HFFc6 (cell line): Measurements from ENCODE around the gene SCT. TPM values are rescaled to one million over a fixed set of nuclear protein-coding genes. Genes with fewer than 3 reads are reported as not detected.
A peak's percentile ranks its signal among the peaks of the same experiment; 100 is the strongest.

Experiments
- DNase-seq: peaks from one replicate; pipeline ENCODE4 v3.0.0-alpha.2; 2018
- H3K27ac Mint-ChIP-seq: 2 replicates; pipeline ENCODE4 v1.8.0; 2020; ENCODE audit warnings: mild to moderate bottlenecking, mixed read lengths
- H3K27me3 Mint-ChIP-seq: 2 replicates; pipeline ENCODE4 v1.8.0; 2021; ENCODE audit warnings: mild to moderate bottlenecking, moderate library complexity, mixed read lengths; ENCODE audit not compliant: insufficient read depth
- H3K36me3 Mint-ChIP-seq: 2 replicates; pipeline ENCODE4 v1.8.0; 2021; ENCODE audit warnings: low read depth, mixed read lengths
- H3K4me1 Mint-ChIP-seq: 2 replicates; pipeline ENCODE4 v1.8.0; 2020; ENCODE audit warnings: low read depth, mixed read lengths
- H3K4me3 Mint-ChIP-seq: 2 replicates; pipeline ENCODE4 v1.8.0; 2020; ENCODE audit warnings: mild to moderate bottlenecking, moderate library complexity, mixed read lengths
- H3K9me3 Mint-ChIP-seq: 2 replicates; pipeline ENCODE4 v1.8.0; 2020; ENCODE audit warnings: mild to moderate bottlenecking, mixed read lengths
- CTCF ChIP-seq: fragments of 200-600 bp; sonication (generic); IDR thresholded peaks from 2 replicates; pipeline ENCODE4 v1.5.0; 2021; ENCODE audit warnings: antibody characterized with exemption, mild to moderate bottlenecking
- total RNA-seq, 6 experiments: library from RNA; stranded (reverse); fragmentation: NEBNext Ultra II Directional; extraction: Animal tissue kit (Norgen Biotek cat#: 25700); gene quantifications; 2 replicates in 1 of 6; 3 replicates in 5 of 6; pipeline ENCODE4 v1.2.3, GENCODE V29; 2021

SCT gene
- total RNA-seq, 6 experiments from 2014 or later, result not detected

DNA sequence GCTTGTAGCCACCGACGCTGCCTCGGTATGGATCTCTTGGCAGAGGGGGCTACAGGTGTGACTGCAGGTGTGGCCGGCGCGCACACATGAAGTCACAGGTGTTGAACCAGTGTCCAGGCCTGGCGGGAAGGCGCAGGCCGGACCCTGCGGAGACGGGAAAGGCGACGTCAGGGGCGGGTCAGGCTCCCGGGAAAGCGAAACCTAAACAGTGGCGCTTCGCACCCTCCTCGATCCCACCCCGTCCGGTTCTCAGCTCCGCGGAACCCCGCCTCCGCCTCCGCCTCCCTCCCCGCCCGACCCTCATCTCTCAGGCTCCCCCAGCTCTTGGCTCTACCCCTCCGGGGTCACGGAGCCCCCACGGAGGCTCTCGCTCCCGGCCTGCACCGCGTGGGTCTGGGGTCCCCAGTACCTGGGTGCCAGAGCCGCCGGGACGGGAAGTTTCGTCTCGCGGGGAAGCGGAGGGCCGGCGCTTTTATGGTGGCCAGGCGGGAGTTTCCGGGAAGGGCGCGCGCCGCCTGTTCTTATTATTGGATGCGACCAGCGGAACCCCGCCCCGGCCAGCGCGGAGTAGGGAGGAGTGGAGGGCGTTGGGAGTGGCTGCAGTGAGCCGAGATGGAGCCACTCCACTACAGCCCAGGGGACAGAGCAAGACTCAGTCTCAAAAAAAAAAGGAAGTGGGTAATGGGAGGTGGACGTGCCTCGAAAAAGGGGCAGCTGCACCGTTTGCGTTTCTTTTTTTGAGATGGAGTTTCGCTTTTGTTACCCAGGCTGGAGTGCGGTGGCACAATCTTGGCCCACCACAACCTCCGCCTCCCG is 11.3 kb downstream of the SCT start, which contains the start of gene IRF7:
TSS of gene IRF7 (minus strand) at position 447 of the 816 bp plus-strand sequence. CDS start 586 bp downstream, outside the sequence.
- no peak for TF ChIP-seq CTCF
- peaks cover 8% of the 10 kb centered on the region for H3K27me3 Mint-ChIP-seq
- peak within 1 kb of the TSS; percentile 88 for H3K4me3 Mint-ChIP-seq
- H3K4me1 Mint-ChIP-seq, result no peaks in the 10 kb centered on the region
- peak within 1 kb of the TSS; percentile 77 for H3K27ac Mint-ChIP-seq
- peak; percentile 78 for DNase-seq
- peaks cover 9% of the 10 kb centered on the region; the same call in 1 of the 2 replicates for H3K36me3 Mint-ChIP-seq
- H3K9me3 Mint-ChIP-seq, result no peaks in the 10 kb centered on the region

DNA sequence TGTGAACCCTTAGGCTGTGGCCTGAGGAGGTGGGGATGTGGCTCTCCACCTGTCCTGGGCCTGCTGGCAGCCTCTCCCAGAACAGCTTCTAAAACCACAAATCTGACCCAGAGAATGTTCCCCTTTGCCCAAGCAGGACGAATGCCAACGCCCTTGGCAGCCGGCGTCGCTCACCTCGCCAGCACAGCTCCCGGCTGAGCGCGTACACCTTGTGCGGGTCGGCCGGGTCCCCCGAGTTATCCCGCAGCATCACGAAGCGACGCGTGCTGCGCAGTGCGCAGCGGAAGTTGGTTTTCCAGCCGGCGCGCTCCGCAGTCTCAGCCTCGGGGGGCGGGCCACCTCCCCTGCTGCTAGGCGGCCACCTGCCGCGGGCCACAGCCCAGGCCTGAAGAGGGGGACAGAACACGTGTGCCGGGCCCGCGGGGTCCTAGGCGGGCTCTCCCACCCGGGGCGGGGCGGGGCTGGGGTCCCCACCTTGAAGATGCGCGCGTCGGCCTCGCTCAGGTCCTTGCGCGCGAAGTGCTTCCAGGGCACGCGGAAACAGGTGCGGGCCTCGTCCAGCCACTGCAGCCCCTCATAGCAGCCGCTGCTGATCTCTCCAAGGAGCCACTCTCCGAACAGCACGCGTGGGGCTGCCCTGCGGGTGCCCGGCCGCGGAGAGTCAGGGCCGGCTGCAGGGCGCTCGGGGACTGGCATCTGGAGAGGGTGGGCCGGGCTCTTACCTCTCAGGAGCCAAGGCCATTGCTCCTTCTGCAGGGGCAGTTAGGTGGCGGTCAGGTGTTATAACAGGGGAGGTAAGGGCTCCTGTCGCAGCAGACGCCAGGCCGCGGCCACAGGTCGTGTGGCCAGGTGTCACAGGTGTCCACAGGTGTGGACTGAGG is 12.1 kb downstream of the SCT start:
- Mint-ChIP-seq H3K4me1 (no peaks in the 10 kb centered on the region), H3K4me3 (peak overlapping the region; percentile 88), H3K9me3 (no peaks in the 10 kb centered on the region), H3K27me3 (peaks cover 7% of the 10 kb centered on the region), H3K27ac (peak overlapping the region; percentile 77), H3K36me3 (peaks cover 10% of the 10 kb centered on the region; the same call in 1 of the 2 replicates)
- DNase-seq, result no peak
- no peak for TF ChIP-seq CTCF

- Mint-ChIP-seq H3K4me1 (no peaks in the 10 kb centered on the region), H3K36me3 (peaks cover 10% of the 10 kb centered on the region; the same call in 1 of the 2 replicates), H3K4me3 (peak overlapping the region; percentile 66), H3K9me3 (no peaks in the 10 kb centered on the region), H3K27ac (peak overlapping the region; percentile 36; the same call in 1 of the 2 replicates), H3K27me3 (peaks cover 6% of the 10 kb centered on the region)
- DNase-seq, result no peak
- no peak for TF ChIP-seq CTCF
These were observed 12.9 kb downstream of the SCT start for GRCh38 chr11:614021-614622.

DNA sequence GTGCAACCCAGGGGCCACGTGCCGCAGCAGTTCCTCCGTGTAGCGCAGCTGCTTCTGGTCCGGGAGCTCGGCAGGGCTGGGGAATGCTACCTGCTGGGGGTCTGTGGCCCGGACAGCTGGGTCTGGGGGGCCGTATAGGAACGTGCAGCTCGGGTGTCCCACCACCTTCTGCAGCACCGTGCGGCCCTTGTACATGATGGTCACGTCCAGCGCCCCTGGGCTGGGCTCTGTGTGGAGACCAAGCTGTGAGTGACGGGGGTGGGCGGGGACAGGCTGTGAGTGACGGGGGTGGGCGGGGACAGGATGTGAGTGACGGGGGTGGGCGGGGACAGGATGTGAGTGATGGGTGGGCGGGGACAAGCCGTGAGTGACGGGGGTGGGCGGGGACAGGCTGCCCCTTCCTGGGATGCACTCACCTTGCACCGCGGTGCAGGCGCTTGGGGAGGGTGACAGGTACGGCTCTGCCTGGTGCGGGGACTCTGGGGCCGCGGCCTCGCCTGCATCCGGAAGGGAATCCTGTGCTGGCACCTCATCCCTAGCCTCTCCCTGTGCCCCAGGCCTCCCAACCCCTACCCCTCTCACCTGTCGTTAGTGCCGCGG is 13.5 kb downstream of the SCT start:
- Mint-ChIP-seq H3K9me3 (no peaks in the 10 kb centered on the region), H3K27ac (no peak overlapping the region), H3K4me1 (no peaks in the 10 kb centered on the region), H3K4me3 (no peak overlapping the region), H3K36me3 (peaks cover 10% of the 10 kb centered on the region; the same call in 1 of the 2 replicates), H3K27me3 (peaks cover 6% of the 10 kb centered on the region)
- DNase-seq, result no peak
- no peak for TF ChIP-seq CTCF

DNA sequence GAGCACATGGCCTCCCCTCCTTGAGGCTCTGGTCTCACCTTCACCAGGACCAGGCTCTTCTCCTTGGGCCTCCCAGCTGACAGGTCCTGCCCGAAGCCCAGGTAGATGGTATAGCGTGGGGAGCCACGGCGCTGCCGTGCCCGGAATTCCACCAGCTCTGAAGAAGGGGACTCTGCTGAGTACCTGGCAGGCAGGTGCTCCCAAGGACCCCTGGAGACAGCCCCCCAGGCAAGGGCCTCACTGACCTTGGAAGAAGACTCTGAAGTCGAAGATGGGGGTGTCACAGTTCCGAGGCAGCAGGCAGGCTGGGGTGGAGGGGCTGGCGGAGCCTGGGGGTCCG is 14.1 kb downstream of the SCT start:
- Mint-ChIP-seq H3K4me1 (no peaks in the 10 kb centered on the region), H3K4me3 (no peak overlapping the region), H3K27ac (no peak overlapping the region), H3K9me3 (no peaks in the 10 kb centered on the region), H3K36me3 (peaks cover 10% of the 10 kb centered on the region; the same call in 1 of the 2 replicates), H3K27me3 (peaks cover 6% of the 10 kb centered on the region)
- no peak for TF ChIP-seq CTCF
- no peak for DNase-seq
